ENCODE measurements around the gene NEDD4L.

NEDD4L gene

GRCh38 chr18:58101291-58101794 lies 57.3 kb downstream of the NEDD4L start:
- no peak for TF ChIP-seq CTCF (IDR thresholded peaks at IDR 0.05; ENCODE audit: extremely low read depth, missing control alignments)
- DNase-seq (ENCODE audit: low spot score), result peak; percentile 30

DNA sequence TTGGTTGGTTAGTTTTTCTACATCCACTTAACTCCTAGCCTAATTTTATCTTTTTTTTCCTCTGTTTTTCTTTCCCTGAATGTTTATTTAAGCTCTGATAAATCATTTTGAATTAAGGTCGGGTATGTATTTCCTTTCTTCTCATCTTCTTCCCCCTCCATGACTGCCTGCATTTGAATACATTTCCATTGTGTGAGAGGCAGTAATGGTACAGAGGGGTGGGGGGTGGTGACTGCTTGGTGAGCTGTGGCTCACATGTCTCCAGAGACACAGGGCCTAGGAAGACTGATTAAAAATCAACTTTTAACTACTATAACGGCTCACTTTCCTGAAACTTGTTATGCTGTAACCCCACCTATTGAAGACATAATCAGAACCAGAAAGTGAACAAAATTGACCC lies 58.0 kb downstream of the NEDD4L start:
- TF ChIP-seq CTCF (IDR thresholded peaks at IDR 0.05; ENCODE audit: extremely low read depth, missing control alignments), result no peak
- no peak for DNase-seq (ENCODE audit: low spot score)

- TF ChIP-seq CTCF (IDR thresholded peaks at IDR 0.05; ENCODE audit: extremely low read depth, missing control alignments), result no peak
- DNase-seq (ENCODE audit: low spot score), result no peak
Measured at GRCh38 chr18:58102875-58103274, 58.8 kb downstream of the NEDD4L start.

DNA sequence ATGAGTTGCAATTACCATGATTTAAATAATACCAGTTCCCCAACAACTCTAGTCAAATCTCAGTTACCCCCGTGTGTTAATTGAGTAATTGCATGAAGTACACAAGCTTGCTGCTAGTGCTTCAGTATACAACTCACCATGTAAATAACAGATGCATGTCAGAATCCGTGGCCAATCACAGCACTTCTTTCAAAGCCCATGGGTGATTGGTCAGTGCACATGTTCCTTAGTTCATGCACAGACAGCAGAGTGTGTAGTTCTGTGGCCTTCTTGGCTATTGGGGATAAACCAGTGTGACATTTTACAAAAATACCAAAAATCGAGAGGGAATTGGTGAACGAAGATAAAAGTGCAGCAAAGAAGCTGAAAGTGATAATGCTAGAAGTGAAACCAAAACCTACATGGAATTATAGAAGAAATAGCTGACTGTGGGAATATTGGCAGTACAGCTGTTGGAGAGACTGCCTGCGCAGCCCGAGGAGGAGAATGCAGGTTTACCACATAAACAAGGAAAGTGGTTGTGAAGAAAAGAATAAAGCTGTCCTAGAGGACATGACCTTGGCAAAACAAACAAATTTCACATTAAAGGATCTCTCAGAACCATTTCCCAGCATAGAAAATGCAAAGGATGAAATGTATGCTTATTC lies 59.4 kb downstream of the NEDD4L start:
- no peak for TF ChIP-seq CTCF (IDR thresholded peaks at IDR 0.05; ENCODE audit: extremely low read depth, missing control alignments)
- DNase-seq (ENCODE audit: low spot score), result no peak

- DNase-seq (ENCODE audit: low spot score), result no peak
- TF ChIP-seq CTCF (IDR thresholded peaks at IDR 0.05; ENCODE audit: extremely low read depth, missing control alignments), result no peak
Measured at GRCh38 chr18:58104096-58104495, 60.1 kb downstream of the NEDD4L start.

- TF ChIP-seq CTCF (IDR thresholded peaks at IDR 0.05; ENCODE audit: extremely low read depth, missing control alignments), result no peak
- no peak for DNase-seq (ENCODE audit: low spot score)
Measured at GRCh38 chr18:58105206-58105887, 61.3 kb downstream of the NEDD4L start.

DNA sequence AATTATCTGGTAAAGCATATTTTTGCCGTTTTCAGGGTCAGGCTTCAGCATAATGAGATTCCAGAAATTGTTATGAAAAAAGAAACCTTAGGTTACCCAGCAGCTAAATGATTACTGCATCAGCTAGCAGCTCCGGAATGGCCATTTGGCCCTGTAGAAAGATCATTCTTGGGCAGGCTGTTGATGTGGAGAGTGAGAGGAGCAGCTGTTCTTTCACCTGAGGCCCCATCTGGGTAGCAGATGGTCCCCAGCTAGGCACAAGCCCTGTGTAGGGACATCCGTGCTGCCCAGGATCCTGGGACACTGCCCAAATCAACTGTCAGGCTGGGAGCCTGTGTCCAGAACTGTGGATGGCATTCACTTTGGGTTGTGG lies 61.8 kb downstream of the NEDD4L start:
- TF ChIP-seq CTCF (IDR thresholded peaks at IDR 0.05; ENCODE audit: extremely low read depth, missing control alignments), result no peak

More for the DNA sequence above, 61.8 kb downstream of the NEDD4L start:
- no peak for DNase-seq (ENCODE audit: low spot score)

Measured in GM20000 (cell line).